HEK293 (cell line): ENCODE data around the gene CORO6.

Source experiments
- CTCF ChIA-PET: fragments of 350-600 bp; formaldehyde crosslinking; extraction: SDS; loops from one replicate; lab custom pipeline; 2021; ENCODE audit warnings: antibody characterized with exemption; lab: Yijun Ruan, JAX
- POLR2A ChIA-PET: fragments of 300-600 bp; formaldehyde crosslinking; extraction: SDS; loops from one replicate; lab custom pipeline; 2020; ENCODE audit warnings: antibody characterized with exemption, inconsistent platforms; lab: Yijun Ruan, JAX
- H3K27ac ChIP-seq: fragments of 200-500 bp; sonication (Bioruptor generic); 2 replicates; pipeline ENCODE4 v1.5.1; 2014; ENCODE audit warnings: low read depth, low read length, control low read depth, inconsistent platforms; ENCODE audit errors: extremely low read depth
- H3K36me3 ChIP-seq, 2 experiments: fragments of 200-500 bp in 1 of 2; sonication (Bioruptor generic) in 1 of 2; 1 replicate in 1 of 2; 2 replicates in 1 of 2; pipeline ENCODE4 v1.5.1; 2014 to 2017; ENCODE audit warnings: inconsistent platforms in 2 of 2, low read length in 2 of 2; ENCODE audit not compliant: control insufficient read depth in 2 of 2, insufficient read depth in 1 of 2
- H3K4me1 ChIP-seq: fragments of 200-500 bp; sonication (Bioruptor generic); 2 replicates; pipeline ENCODE4 v1.5.1; 2014; ENCODE audit warnings: mild to moderate bottlenecking, low read length, inconsistent platforms; ENCODE audit not compliant: control insufficient read depth, insufficient read depth
- H3K4me3 ChIP-seq: 2 replicates; pipeline ENCODE4 v1.5.1; 2011; ENCODE audit warnings: low read depth, mild to moderate bottlenecking, control low read depth, low read length, moderate library complexity
- H3K9me3 ChIP-seq: fragments of 200-500 bp; sonication (Bioruptor generic); 2 replicates; pipeline ENCODE4 v1.5.1; 2014; ENCODE audit warnings: low read depth, low read length, inconsistent platforms; ENCODE audit not compliant: control insufficient read depth, insufficient read depth
- FEZF1 ChIP-seq: fragments of 450-650 bp; formaldehyde crosslinking; IDR thresholded peaks from 2 replicates; pipeline ENCODE4 v1.5.1; 2016; ENCODE audit warnings: missing biosample characterization, missing genetic modification characterization
- HOXD13 ChIP-seq: sonication (generic); formaldehyde crosslinking; IDR thresholded peaks from 2 replicates; pipeline ENCODE4 v1.8.0; 2022; ENCODE audit warnings: missing genetic modification reagents, borderline replicate concordance
- KLF1 ChIP-seq: fragments of 450-650 bp; formaldehyde crosslinking; IDR thresholded peaks from 2 replicates; pipeline ENCODE4 v1.5.1; 2016; ENCODE audit warnings: missing biosample characterization, missing genetic modification characterization
- KLF8 ChIP-seq: fragments of 450-650 bp; formaldehyde crosslinking; IDR thresholded peaks from 2 replicates; pipeline ENCODE4 v1.5.1; 2016; ENCODE audit warnings: missing biosample characterization, missing genetic modification characterization
- KLF9 ChIP-seq: fragments of 450-650 bp; formaldehyde crosslinking; IDR thresholded peaks from 2 replicates; pipeline ENCODE4 v1.5.1; 2016; ENCODE audit warnings: missing biosample characterization, missing genetic modification characterization, low read depth
- SP2 ChIP-seq: fragments of 450-650 bp; formaldehyde crosslinking; IDR thresholded peaks from 2 replicates; pipeline ENCODE4 v1.5.1; 2016; ENCODE audit warnings: missing biosample characterization, missing genetic modification characterization
- ZNF239 ChIP-seq: fragments of 450-650 bp; formaldehyde crosslinking; IDR thresholded peaks from 2 replicates; pipeline ENCODE4 v1.5.1; 2016; ENCODE audit warnings: missing biosample characterization, missing genetic modification characterization
- ZNF391 ChIP-seq: fragments of 450-650 bp; formaldehyde crosslinking; IDR thresholded peaks from 2 replicates; pipeline ENCODE4 v1.5.1; 2016; ENCODE audit warnings: low read depth, missing biosample characterization, missing genetic modification characterization, borderline replicate concordance
- ZNF449 ChIP-seq: fragments of 450-650 bp; formaldehyde crosslinking; IDR thresholded peaks from 2 replicates; pipeline ENCODE4 v1.5.1; 2017; ENCODE audit warnings: missing biosample characterization, mild to moderate bottlenecking, missing genetic modification characterization, moderate library complexity
- ZNF501 ChIP-seq: fragments of 450-650 bp; formaldehyde crosslinking; IDR thresholded peaks from 2 replicates; pipeline ENCODE4 v1.5.1; 2016; ENCODE audit warnings: missing biosample characterization, missing genetic modification characterization
- ZNF510 ChIP-seq: fragments of 450-650 bp; formaldehyde crosslinking; IDR thresholded peaks from 2 replicates; pipeline ENCODE4 v1.5.1; 2018; ENCODE audit warnings: mild to moderate bottlenecking, missing genetic modification characterization, missing biosample characterization; ENCODE audit not compliant: insufficient replicate concordance
- ZNF555 ChIP-seq: fragments of 450-650 bp; formaldehyde crosslinking; conservative IDR thresholded peaks from 2 replicates; pipeline ENCODE4 v1.5.1; 2017; ENCODE audit warnings: missing biosample characterization, mild to moderate bottlenecking, missing genetic modification characterization, inconsistent platforms
- ZNF654 ChIP-seq: fragments of 450-650 bp; formaldehyde crosslinking; IDR thresholded peaks from 2 replicates; pipeline ENCODE4 v1.5.1; 2016; ENCODE audit warnings: low read depth, missing biosample characterization, missing genetic modification characterization
- TF ChIP-seq, protein P1 (sequence below): fragments of 450-650 bp; formaldehyde crosslinking; IDR thresholded peaks from 2 replicates; pipeline ENCODE4 v1.5.1; 2017; ENCODE audit warnings: missing biosample characterization, missing genetic modification characterization

Gene CORO6

DNA sequence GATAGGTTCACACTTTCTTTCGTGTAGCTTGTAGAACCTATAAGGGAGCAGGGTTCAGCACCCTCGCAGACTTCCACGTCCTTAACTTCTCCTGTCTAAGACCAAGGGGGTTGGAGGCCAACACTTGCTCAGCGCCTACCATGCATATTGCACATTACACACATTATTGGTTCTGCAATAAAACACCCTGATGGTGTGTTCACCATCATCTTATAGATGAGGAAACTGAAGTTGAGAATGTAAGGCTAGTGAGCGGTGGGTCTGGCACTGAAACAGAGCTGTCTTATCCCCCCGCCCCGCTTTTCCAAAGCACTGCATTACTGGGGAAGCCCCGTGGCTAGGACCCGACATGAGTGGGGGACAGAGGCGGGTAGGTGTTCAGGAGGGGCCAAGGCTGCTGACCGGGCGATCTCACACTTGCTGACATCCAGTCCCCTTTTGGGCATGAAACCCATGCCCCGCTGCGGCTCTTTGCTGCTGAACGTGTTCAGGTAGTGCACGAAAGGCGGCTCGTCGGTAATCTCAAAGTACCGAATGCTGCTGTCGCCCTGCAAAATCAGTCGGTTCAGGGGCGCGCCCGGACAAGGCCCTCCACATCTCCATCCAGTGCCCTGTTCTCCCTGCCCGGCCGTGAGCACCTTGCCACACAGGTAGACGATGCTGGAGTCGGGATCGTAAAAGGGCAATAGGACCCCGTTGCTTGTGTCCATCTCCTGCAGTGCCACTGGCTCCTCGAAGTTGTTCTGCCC lies 6.2 kb downstream of the CORO6 start:
- CTCF ChIA-PET: interaction anchor here (0.5 to 2.6 kb wide), 8 partner anchors 12 to 477 kb away, joined by 3 to 11 read pairs (median 3); no protein-coding TSS in a partner anchor
- peaks cover 6% of the 10 kb centered on the region; the same call in 1 of the 2 replicates for H3K4me1 ChIP-seq
- POLR2A ChIA-PET: interaction anchor here (0.7 kb wide), 1 partner anchor 12 kb away, joined by 3 read pairs; no protein-coding TSS in a partner anchor
- H3K9me3 ChIP-seq: no peaks in the 10 kb centered on the region
- 0 out of 2 replicates have a peak, but pooled peaks have one; percentile 1 for TF ChIP-seq ZNF449 (tag by site-specific recombination)
- TF ChIP-seq SP2: no peak
- H3K4me3 ChIP-seq: no peak overlapping the region
- H3K27ac ChIP-seq: no peak overlapping the region
- H3K36me3 ChIP-seq: peaks cover 0 to 29% of the 10 kb centered on the region in 2 experiments; a peak in 1 of 3 replicates

GRCh38 chr17:29615492-29616299 lies 7.0 kb downstream of the CORO6 start:
- CTCF ChIA-PET: interaction anchor here (0.6 to 1.5 kb wide), 4 partner anchors 9 to 150 kb away, joined by 3 to 5 read pairs (median 4); no protein-coding TSS in a partner anchor

GRCh38 chr17:29615048-29615385 lies 7.7 kb downstream of the CORO6 start:
- POLR2A ChIA-PET: interaction anchor here (0.8 kb wide), 1 partner anchor 40 kb away, joined by 3 read pairs; no protein-coding TSS in a partner anchor
- H3K4me1 ChIP-seq: no peaks in the 10 kb centered on the region

More at GRCh38 chr17:29615492-29616299, 7.0 kb downstream of the CORO6 start:
- Histone ChIP-seq H3K27ac (no peak overlapping the region), H3K36me3 (peaks cover 0 to 36% of the 10 kb centered on the region in 2 experiments; a peak in 1 of 3 replicates), H3K4me1 (peaks cover 4% of the 10 kb centered on the region; the same call in 1 of the 2 replicates), H3K4me3 (no peak overlapping the region), H3K9me3 (no peaks in the 10 kb centered on the region)
- peak; percentile 75 for TF ChIP-seq KLF8
- no peak for TF ChIP-seq FEZF1
- TF ChIP-seq, protein P1, sequence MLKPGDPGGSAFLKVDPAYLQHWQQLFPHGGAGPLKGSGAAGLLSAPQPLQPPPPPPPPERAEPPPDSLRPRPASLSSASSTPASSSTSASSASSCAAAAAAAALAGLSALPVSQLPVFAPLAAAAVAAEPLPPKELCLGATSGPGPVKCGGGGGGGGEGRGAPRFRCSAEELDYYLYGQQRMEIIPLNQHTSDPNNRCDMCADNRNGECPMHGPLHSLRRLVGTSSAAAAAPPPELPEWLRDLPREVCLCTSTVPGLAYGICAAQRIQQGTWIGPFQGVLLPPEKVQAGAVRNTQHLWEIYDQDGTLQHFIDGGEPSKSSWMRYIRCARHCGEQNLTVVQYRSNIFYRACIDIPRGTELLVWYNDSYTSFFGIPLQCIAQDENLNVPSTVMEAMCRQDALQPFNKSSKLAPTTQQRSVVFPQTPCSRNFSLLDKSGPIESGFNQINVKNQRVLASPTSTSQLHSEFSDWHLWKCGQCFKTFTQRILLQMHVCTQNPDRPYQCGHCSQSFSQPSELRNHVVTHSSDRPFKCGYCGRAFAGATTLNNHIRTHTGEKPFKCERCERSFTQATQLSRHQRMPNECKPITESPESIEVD (tag by site-specific recombination): no peak
- no peak for TF ChIP-seq ZNF555 (tag by site-specific recombination)
- TF ChIP-seq KLF1 (tag by site-specific recombination): peak; percentile 92
- TF ChIP-seq ZNF449 (tag by site-specific recombination): 0 out of 2 replicates have a peak, but pooled peaks have one; percentile 17
- POLR2A ChIA-PET: interaction anchor here (0.8 kb wide), 1 partner anchor 41 kb away, joined by 3 read pairs; no protein-coding TSS in a partner anchor

More at GRCh38 chr17:29615048-29615385, 7.7 kb downstream of the CORO6 start:
- Histone ChIP-seq H3K4me3 (no peak overlapping the region), H3K27ac (no peak overlapping the region), H3K36me3 (peaks cover 0 to 36% of the 10 kb centered on the region in 2 experiments; a peak in 1 of 3 replicates), H3K9me3 (no peaks in the 10 kb centered on the region)
- CTCF ChIA-PET: interaction anchor here (1.0 to 1.4 kb wide), 3 partner anchors 10 to 23 kb away, joined by 3 to 5 read pairs (median 5); no protein-coding TSS in a partner anchor
- no peak for TF ChIP-seq ZNF501 (tag by site-specific recombination)
- TF ChIP-seq KLF9: no peak
- no peak for TF ChIP-seq ZNF654 (tag by site-specific recombination)
- no peak for TF ChIP-seq ZNF391 (tag by site-specific recombination)
- no peak for TF ChIP-seq HOXD13 (CRISPR knock-in tag)
- TF ChIP-seq ZNF510 (tag by site-specific recombination): no peak
- TF ChIP-seq ZNF239 (tag by site-specific recombination): no peak
- TF ChIP-seq, all 188 proteins: peak for 0
